ENCODE measurements around the gene GPR27. TPM values are rescaled to one million over a fixed set of nuclear protein-coding genes. Genes with fewer than 3 reads are reported as not detected.

GPR27 gene
- total RNA-seq, 1 donor from 2014 or later = 16.1 TPM

- H3K4me3 Mint-ChIP-seq = no peak overlapping the region
- H3K4me1 Mint-ChIP-seq = no peaks in the 10 kb centered on the region
- peaks cover 32% of the 10 kb centered on the region for H3K27me3 Mint-ChIP-seq (ENCODE audit: low read depth)
- H3K36me3 Mint-ChIP-seq = no peaks in the 10 kb centered on the region
- no peak overlapping the region for H3K27ac Mint-ChIP-seq
- no peak for TF ChIP-seq CTCF (IDR thresholded peaks at IDR 0.05; ENCODE audit: unreplicated experiment)
- DNase-seq (ENCODE audit: low spot score in 2 of 2, unreplicated experiment in 2 of 2) = no peak
- H3K9me3 Mint-ChIP-seq = no peaks in the 10 kb centered on the region
Observed at GRCh38 chr3:71763426-71763825, 9.8 kb downstream of the GPR27 start.

GRCh38 chr3:71771126-71771525 is 17.5 kb downstream of the GPR27 start:
- Mint-ChIP-seq H3K36me3 (no peaks in the 10 kb centered on the region), H3K4me1 (no peaks in the 10 kb centered on the region), H3K27me3 (ENCODE audit: low read depth) (peaks cover 23% of the 10 kb centered on the region), H3K4me3 (no peak overlapping the region), H3K9me3 (no peaks in the 10 kb centered on the region), H3K27ac (no peak overlapping the region)
- no peak for DNase-seq (ENCODE audit: low spot score in 2 of 2, unreplicated experiment in 2 of 2)
- no peak for TF ChIP-seq CTCF (IDR thresholded peaks at IDR 0.05; ENCODE audit: unreplicated experiment)

- Mint-ChIP-seq H3K4me3 (no peak overlapping the region), H3K36me3 (no peaks in the 10 kb centered on the region), H3K4me1 (no peaks in the 10 kb centered on the region), H3K27ac (no peak overlapping the region), H3K9me3 (no peaks in the 10 kb centered on the region), H3K27me3 (ENCODE audit: low read depth) (peaks cover 23% of the 10 kb centered on the region)
- no peak for TF ChIP-seq CTCF (IDR thresholded peaks at IDR 0.05; ENCODE audit: unreplicated experiment)
- DNase-seq (ENCODE audit: low spot score in 2 of 2, unreplicated experiment in 2 of 2) = no peak
Observed at GRCh38 chr3:71771884-71772283, 18.2 kb downstream of the GPR27 start.

GRCh38 chr3:71776538-71776937 is 22.9 kb downstream of the GPR27 start:
- no peak for DNase-seq (ENCODE audit: low spot score in 2 of 2, unreplicated experiment in 2 of 2)
- Mint-ChIP-seq H3K4me3 (no peak overlapping the region), H3K27me3 (ENCODE audit: low read depth) (peaks cover 41% of the 10 kb centered on the region), H3K9me3 (no peaks in the 10 kb centered on the region), H3K36me3 (no peaks in the 10 kb centered on the region), H3K4me1 (no peaks in the 10 kb centered on the region), H3K27ac (no peak overlapping the region)
- TF ChIP-seq CTCF (IDR thresholded peaks at IDR 0.05; ENCODE audit: unreplicated experiment) = no peak

- DNase-seq (ENCODE audit: low spot score in 2 of 2, unreplicated experiment in 2 of 2) = no peak
- Mint-ChIP-seq H3K27me3 (ENCODE audit: low read depth) (peaks cover 50% of the 10 kb centered on the region), H3K27ac (no peak overlapping the region), H3K4me1 (no peaks in the 10 kb centered on the region), H3K36me3 (no peaks in the 10 kb centered on the region), H3K4me3 (no peak overlapping the region), H3K9me3 (no peaks in the 10 kb centered on the region)
- TF ChIP-seq CTCF (IDR thresholded peaks at IDR 0.05; ENCODE audit: unreplicated experiment) = no peak
Observed at GRCh38 chr3:71778353-71778752, 24.7 kb downstream of the GPR27 start.
